D721Med (cell line): ENCODE data around the gene ATM.
"Not testable (repeated sequence)": the region's sequence is repeated elsewhere in the genome, so short reads cannot be mapped to it uniquely, and the experiment has no call there.

ENCODE experiments used
- DNase-seq: peaks from one replicate; pipeline ENCODE4 v3.0.0; 2011; ENCODE audit warnings: low spot score; ENCODE audit not compliant: insufficient read length
- FAIRE-seq: peaks from 2 replicates; lab custom pipeline; 2011; peaks lifted over from hg19 to GRCh38; lab: Jason Lieb, UNC
- TF ChIP-seq, protein P1 (sequence below): IDR thresholded peaks from 2 replicates; pipeline ENCODE4 v1.5.1; 2012; ENCODE audit warnings: mild to moderate bottlenecking, control low read depth; ENCODE audit not compliant: insufficient read depth; ENCODE audit errors: missing control alignments

ATM gene

DNA sequence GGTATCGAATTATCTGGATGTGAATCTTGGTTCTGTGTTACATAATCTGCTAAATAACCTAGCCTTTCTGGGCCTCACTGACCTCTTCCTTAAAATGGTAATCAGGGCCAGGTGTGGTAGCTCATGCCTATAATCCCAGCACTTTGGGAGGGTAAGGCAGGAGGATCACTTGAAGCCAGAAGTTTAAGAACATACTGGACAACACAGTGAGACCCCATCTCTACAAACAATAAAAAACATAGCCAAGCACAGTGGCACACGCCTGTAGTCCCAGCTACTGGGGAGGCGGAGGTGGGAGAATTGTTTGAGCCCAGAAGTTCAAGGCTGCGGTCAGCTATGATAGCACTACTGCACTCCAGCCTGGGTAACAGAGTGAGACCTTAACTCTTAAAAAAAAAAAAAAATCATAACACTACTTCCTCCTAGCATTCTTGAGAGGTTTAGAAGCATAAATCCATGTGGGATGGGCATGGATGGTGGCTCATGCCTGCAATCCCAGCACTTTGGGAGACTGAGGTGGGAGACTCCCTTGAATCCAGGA is 171.9 kb downstream of the ATM start:
- TF ChIP-seq, protein P1, sequence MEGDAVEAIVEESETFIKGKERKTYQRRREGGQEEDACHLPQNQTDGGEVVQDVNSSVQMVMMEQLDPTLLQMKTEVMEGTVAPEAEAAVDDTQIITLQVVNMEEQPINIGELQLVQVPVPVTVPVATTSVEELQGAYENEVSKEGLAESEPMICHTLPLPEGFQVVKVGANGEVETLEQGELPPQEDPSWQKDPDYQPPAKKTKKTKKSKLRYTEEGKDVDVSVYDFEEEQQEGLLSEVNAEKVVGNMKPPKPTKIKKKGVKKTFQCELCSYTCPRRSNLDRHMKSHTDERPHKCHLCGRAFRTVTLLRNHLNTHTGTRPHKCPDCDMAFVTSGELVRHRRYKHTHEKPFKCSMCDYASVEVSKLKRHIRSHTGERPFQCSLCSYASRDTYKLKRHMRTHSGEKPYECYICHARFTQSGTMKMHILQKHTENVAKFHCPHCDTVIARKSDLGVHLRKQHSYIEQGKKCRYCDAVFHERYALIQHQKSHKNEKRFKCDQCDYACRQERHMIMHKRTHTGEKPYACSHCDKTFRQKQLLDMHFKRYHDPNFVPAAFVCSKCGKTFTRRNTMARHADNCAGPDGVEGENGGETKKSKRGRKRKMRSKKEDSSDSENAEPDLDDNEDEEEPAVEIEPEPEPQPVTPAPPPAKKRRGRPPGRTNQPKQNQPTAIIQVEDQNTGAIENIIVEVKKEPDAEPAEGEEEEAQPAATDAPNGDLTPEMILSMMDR: no peak
- no peak for DNase-seq
- no peak for FAIRE-seq

DNA sequence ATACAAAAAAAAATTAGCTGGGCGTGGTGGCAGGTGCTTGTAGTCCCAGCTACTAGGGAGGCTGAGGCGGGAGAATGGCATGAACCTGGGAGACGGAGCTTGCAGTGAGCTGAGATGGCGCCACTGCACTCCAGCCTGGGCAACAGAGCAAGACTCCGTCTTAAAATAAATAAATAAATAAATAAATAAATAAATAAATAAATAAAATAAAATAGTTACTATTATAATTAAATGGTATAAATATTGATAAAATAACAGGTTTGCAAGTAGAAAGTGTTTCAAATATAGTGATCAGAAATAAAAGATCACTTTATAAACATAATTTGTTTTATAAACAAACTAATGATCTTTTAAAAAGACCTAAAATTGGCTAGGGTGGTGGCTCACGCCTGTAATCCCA is 173.8 kb downstream of the ATM start:
- not testable (repeated sequence) for FAIRE-seq

DNA sequence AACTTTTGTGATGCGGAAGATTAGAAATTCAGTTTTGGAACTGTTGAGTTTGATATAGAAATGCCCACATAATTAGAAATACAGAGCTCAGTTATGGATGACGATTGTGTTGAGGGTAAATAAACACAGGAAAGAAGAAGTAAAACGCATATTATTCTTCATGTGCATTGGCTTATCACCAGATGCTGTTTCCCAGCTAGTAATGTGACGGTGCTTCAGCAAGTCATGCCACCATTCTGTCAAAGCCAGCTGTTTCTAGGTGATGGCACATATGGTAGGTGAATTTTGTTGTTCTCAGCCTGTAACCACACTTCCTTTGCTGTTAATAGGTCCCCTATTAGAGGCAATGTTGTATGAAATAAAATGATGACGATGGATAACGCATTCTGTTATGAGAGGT is 175.6 kb downstream of the ATM start:
- DNase-seq: no peak
- TF ChIP-seq, protein P1: no peak
- no peak for FAIRE-seq

More for the DNA sequence above, 173.8 kb downstream of the ATM start:
- not testable (repeated sequence) for DNase-seq

DNA sequence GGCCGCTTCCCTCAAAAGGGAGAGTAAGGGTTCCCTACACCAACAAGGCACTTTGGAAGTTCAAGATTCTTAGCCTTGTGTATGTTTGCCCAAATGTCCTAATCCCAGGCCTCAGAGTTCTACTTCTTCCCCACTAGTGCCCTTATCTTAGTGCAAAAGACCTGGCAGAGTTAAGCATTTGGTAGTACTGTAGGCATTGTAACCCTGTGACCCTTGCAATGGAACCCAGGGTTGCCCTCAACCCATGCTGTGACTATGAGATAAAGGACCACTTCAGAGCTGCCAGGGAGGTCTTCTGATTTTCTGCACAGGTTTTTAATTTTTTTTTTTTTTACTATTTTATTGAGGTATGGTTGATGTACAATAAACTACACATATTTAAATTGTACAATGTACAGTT is 179.4 kb downstream of the ATM start:
- DNase-seq (no peak), FAIRE-seq (no peak)
- TF ChIP-seq, protein P1: no peak

DNA sequence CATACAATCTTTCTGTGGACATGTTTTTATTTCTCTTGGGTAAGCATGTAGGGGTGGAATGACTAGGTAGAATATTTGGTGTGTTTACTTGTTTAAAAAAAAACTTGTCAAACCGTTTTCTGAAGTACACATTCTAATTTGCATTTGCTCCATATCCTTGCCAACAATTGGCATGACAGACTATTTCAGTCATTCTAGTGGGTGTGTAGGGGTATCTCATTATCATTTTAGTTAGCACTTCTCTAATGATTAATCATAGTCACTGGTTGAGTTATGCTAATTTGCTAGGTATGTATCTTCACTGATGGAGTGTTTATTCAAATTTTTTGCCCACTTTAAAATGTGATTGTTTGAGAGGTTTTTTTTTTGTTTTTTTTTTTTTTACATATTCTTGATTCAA is 180.2 kb downstream of the ATM start:
- no peak for DNase-seq
- TF ChIP-seq, protein P1: no peak
- FAIRE-seq: no peak

DNA sequence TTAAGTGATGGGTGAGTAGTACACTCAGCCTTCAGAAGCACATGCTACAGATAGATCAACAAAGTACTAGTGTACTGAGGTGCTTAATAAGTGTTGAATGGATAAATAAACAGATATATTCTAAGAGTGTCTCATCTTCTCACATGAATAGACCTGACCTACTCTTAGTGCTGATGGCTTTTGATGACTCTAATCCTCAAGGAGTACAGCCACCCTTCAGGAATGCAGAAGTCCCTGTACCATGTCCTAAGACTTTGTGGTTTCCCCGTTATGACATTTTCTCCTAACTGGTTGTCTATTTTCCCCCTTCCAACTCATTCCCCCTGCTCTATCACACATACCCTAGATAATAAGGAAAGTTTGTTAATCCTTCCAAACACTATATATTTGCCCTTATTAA is 182.8 kb downstream of the ATM start:
- TF ChIP-seq, protein P1: no peak
- FAIRE-seq (no peak), DNase-seq (no peak)

DNA sequence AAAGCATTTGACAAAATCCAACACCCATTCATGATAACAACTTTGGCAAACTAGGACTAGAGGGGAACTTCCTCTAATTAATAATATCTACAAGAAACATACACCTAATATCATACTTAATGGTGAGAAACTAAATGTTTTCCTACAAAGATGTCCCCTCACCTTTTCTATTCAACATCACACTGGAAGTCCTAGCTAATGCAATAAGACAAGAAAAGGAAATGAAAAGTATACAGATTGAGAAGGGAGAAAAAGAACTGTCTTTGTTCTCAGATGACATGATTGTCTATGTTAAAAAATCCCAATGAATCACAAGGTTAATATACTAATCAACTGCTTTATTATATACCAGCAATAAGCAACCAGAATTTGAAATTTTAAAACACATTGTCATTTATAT is 192.1 kb downstream of the ATM start:
- FAIRE-seq: no peak
- TF ChIP-seq, protein P1: no peak

DNA sequence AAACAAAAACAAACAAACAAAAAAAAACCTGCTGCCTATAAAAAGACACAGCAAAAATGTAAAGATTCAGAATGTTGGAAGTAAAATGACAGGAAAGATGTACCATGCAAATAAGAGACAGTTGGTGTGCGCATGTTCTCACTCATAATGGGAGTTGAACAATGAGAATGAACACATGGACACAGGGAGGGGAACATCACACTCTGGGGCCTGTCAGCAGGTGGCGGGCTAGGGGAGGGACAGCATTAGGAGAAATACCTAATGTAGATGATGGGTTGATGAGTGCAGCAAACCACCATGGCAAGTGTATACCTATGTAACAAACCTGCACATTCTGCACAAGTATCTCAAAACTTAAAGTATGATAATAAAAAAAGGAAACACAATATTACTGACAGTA is 194.7 kb downstream of the ATM start:
- TF ChIP-seq, protein P1: peak; percentile 28
- FAIRE-seq, DNase-seq: not testable (repeated sequence)

More for the DNA sequence above, 192.1 kb downstream of the ATM start:
- no peak for DNase-seq
